Karpas-422 (cell line): ENCODE results near the gene MAN1B1. TPM values are rescaled to one million over a fixed set of nuclear protein-coding genes. Genes with fewer than 3 reads are reported as not detected.

Source experiments
- DNase-seq: peaks from one replicate; pipeline ENCODE4 v3.0.0-alpha.2; 2015
- H2AFZ ChIP-seq: fragments of 200-600 bp; sonication (generic); 2 replicates; pipeline ENCODE4 v1.6.1; 2014; ENCODE audit warnings: antibody characterized with exemption, low read length, mixed read lengths
- H3K27ac ChIP-seq: fragments of 200-600 bp; sonication (generic); 2 replicates; pipeline ENCODE4 v1.5.1; 2014; ENCODE audit warnings: mild to moderate bottlenecking, low read length, moderate library complexity
- H3K27me3 ChIP-seq: fragments of 200-600 bp; sonication (generic); 2 replicates; pipeline ENCODE4 v1.6.1; 2014; ENCODE audit warnings: low read length, mixed read lengths
- H3K36me3 ChIP-seq: fragments of 200-600 bp; sonication (generic); 2 replicates; pipeline ENCODE4 v1.6.1; 2014; ENCODE audit warnings: low read length, mixed read lengths; ENCODE audit not compliant: insufficient read depth
- H3K4me1 ChIP-seq: fragments of 200-600 bp; sonication (generic); 2 replicates; pipeline ENCODE4 v1.6.1; 2014; ENCODE audit warnings: mild to moderate bottlenecking, low read length, mixed read lengths
- H3K4me2 ChIP-seq: fragments of 200-600 bp; sonication (generic); 2 replicates; pipeline ENCODE4 v1.6.1; 2014; ENCODE audit warnings: low read length, low read depth, mild to moderate bottlenecking; ENCODE audit not compliant: poor library complexity, severe bottlenecking
- H3K4me3 ChIP-seq: fragments of 200-600 bp; sonication (generic); 2 replicates; pipeline ENCODE4 v1.5.1; 2014; ENCODE audit warnings: mild to moderate bottlenecking, antibody characterized with exemption, low read length, mixed read lengths
- H3K79me2 ChIP-seq: fragments of 200-600 bp; sonication (generic); 2 replicates; pipeline ENCODE4 v1.6.1; 2014; ENCODE audit warnings: mild to moderate bottlenecking, low read length, mixed read lengths
- H3K9ac ChIP-seq: fragments of 200-600 bp; sonication (generic); 2 replicates; pipeline ENCODE4 v1.6.0; 2014; ENCODE audit warnings: low read length
- H3K9me2 ChIP-seq: fragments of 200-600 bp; sonication (generic), shearing (Covaris generic); replicated peaks from 2 replicates; pipeline ENCODE4 v1.6.0; 2014; ENCODE audit warnings: mild to moderate bottlenecking, low read length, moderate library complexity; ENCODE audit not compliant: insufficient read depth
- H3K9me3 ChIP-seq: fragments of 300-700, 200-600 bp; sonication (generic); 2 replicates; pipeline ENCODE4 v1.6.1; 2014; ENCODE audit warnings: low read length, mixed read lengths
- H4K20me1 ChIP-seq: fragments of 200-600 bp; sonication (generic); 2 replicates; pipeline ENCODE4 v1.6.1; 2014; ENCODE audit warnings: mild to moderate bottlenecking, antibody characterized with exemption, low read length, low read depth; ENCODE audit not compliant: insufficient read depth
- total RNA-seq: library from RNA; depleted of rRNA; stranded (reverse); fragments of >200 nt; shearing (Covaris generic); gene quantifications from 2 replicates; pipeline ENCODE4 v1.2.3, GENCODE V29; 2014; ENCODE audit warnings: low replicate concordance

MAN1B1 gene
- total RNA-seq, 1 experiment from 2014 or later: 28.9 TPM

- Histone ChIP-seq H3K9me3 (no peaks in the 10 kb centered on the region), H3K27ac (no peak overlapping the region), H3K27me3 (no peaks in the 10 kb centered on the region), H3K36me3 (no peaks in the 10 kb centered on the region), H3K4me3 (no peak overlapping the region), H3K4me2 (no peak overlapping the region), H3K79me2 (no peaks in the 10 kb centered on the region), H3K9ac (no peak overlapping the region), H4K20me1 (0 out of 2 replicates have a peak, but pooled peaks cover 3% of the 10 kb centered on the region), H3K9me2 (no peaks in the 10 kb centered on the region), H2AFZ (no peak overlapping the region), H3K4me1 (no peaks in the 10 kb centered on the region)
- DNase-seq: peak; percentile 87
These were observed 37.0 kb upstream of the MAN1B1 start for GRCh38 chr9:137049544-137050449.

DNA sequence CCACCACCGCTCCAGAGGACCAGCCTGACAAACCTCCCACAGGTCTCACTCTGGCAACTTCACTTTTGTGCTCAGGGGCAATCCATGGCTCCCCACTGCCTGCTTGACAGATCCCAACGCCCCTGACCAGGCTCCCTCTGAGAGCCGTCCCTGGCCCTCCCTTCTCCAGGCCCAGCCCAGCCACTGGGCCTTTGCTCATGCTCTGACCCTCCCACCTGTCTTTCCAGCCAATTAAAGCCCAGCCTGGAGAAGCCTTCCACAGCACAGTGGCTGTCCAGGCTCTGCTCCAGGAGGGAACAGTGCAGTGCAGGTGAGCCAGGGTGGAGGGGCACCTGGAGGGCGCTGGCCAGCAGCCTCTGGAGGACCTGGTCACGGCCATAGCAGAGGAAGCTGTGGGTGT is 36.2 kb upstream of the MAN1B1 start:
- no peaks in the 10 kb centered on the region for H3K9me3 ChIP-seq
- no peak overlapping the region for H3K4me2 ChIP-seq
- H3K9me2 ChIP-seq: no peaks in the 10 kb centered on the region
- H2AFZ ChIP-seq: no peak overlapping the region
- no peak overlapping the region for H3K27ac ChIP-seq
- DNase-seq: no peak
- no peaks in the 10 kb centered on the region for H3K36me3 ChIP-seq
- 0 out of 2 replicates have a peak, but pooled peaks cover 3% of the 10 kb centered on the region for H4K20me1 ChIP-seq
- H3K4me1 ChIP-seq: no peaks in the 10 kb centered on the region
- no peak overlapping the region for H3K9ac ChIP-seq
- H3K79me2 ChIP-seq: no peaks in the 10 kb centered on the region
- H3K4me3 ChIP-seq: no peak overlapping the region
- H3K27me3 ChIP-seq: no peaks in the 10 kb centered on the region

GRCh38 chr9:137051145-137051724 is 35.5 kb upstream of the MAN1B1 start:
- Histone ChIP-seq H3K9me2 (no peaks in the 10 kb centered on the region), H3K27ac (no peak overlapping the region), H3K4me1 (no peaks in the 10 kb centered on the region), H4K20me1 (0 out of 2 replicates have a peak, but pooled peaks cover 3% of the 10 kb centered on the region), H3K9me3 (no peaks in the 10 kb centered on the region), H3K79me2 (no peaks in the 10 kb centered on the region), H3K9ac (no peak overlapping the region), H3K27me3 (no peaks in the 10 kb centered on the region), H3K36me3 (no peaks in the 10 kb centered on the region), H2AFZ (no peak overlapping the region), H3K4me2 (no peak overlapping the region), H3K4me3 (no peak overlapping the region)
- DNase-seq: no peak

GRCh38 chr9:137052293-137052692 is 34.5 kb upstream of the MAN1B1 start:
- Histone ChIP-seq H3K9ac (no peak overlapping the region), H3K4me1 (no peaks in the 10 kb centered on the region), H3K4me3 (no peak overlapping the region), H3K36me3 (no peaks in the 10 kb centered on the region), H3K4me2 (no peak overlapping the region), H2AFZ (no peak overlapping the region), H3K27ac (no peak overlapping the region), H3K9me2 (no peaks in the 10 kb centered on the region), H3K27me3 (no peaks in the 10 kb centered on the region), H3K79me2 (no peaks in the 10 kb centered on the region), H3K9me3 (no peaks in the 10 kb centered on the region), H4K20me1 (0 out of 2 replicates have a peak, but pooled peaks cover 3% of the 10 kb centered on the region)
- no peak for DNase-seq

DNA sequence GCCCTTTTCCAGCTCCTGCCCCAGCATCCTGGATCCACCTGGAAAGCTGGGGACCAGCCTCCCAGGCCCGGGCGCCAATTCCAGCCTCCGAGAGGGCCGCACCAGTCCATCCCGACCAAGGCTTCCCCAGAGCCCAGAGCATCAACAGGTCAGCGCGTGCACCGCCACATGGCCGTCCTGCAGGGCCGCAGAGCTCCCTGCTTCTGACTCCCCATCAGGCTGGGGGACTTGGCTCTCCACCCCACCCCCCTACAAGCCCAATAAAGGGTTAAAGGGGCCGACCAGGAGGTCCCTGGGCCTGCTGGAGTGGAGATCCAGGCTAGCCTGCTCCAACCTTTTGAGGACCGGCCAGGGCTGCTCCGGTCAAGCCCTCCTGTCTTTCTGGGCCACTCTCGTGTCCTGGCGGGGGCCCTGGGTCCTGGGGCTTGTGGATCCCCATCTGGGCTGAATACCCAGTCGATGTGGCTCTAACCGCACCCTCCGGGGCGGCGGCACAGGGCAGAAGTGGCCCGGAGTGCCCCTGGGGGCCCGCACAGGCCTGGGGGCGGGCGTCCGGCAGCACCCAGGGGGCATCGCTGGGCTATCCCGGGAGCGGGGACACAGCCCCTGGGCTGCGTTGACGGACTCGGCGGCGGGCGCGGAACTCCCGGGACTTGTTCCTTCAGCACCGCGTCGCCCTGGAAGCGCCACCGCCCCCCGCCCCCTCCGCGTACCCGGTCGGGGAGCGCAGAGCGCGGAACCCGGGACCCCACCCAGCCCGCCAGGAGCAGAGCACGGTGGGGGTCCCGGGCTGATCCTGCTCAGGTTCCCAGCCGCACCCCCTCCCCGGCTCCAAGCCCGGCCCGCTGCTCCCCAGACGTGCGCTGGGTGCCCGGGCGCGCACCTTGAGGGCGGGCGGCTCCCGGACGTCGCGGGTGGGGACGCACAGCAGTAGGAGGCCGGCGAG is 33.5 kb upstream of the MAN1B1 start:
- Histone ChIP-seq H3K4me2 (no peak overlapping the region), H3K9me2 (no peaks in the 10 kb centered on the region), H3K27ac (no peak overlapping the region), H2AFZ (no peak overlapping the region), H3K79me2 (no peaks in the 10 kb centered on the region), H3K4me3 (no peak overlapping the region), H3K9ac (no peak overlapping the region), H3K4me1 (no peaks in the 10 kb centered on the region), H3K9me3 (no peaks in the 10 kb centered on the region), H3K27me3 (no peaks in the 10 kb centered on the region), H3K36me3 (no peaks in the 10 kb centered on the region), H4K20me1 (0 out of 2 replicates have a peak, but pooled peaks cover 3% of the 10 kb centered on the region)
- no peak for DNase-seq

DNA sequence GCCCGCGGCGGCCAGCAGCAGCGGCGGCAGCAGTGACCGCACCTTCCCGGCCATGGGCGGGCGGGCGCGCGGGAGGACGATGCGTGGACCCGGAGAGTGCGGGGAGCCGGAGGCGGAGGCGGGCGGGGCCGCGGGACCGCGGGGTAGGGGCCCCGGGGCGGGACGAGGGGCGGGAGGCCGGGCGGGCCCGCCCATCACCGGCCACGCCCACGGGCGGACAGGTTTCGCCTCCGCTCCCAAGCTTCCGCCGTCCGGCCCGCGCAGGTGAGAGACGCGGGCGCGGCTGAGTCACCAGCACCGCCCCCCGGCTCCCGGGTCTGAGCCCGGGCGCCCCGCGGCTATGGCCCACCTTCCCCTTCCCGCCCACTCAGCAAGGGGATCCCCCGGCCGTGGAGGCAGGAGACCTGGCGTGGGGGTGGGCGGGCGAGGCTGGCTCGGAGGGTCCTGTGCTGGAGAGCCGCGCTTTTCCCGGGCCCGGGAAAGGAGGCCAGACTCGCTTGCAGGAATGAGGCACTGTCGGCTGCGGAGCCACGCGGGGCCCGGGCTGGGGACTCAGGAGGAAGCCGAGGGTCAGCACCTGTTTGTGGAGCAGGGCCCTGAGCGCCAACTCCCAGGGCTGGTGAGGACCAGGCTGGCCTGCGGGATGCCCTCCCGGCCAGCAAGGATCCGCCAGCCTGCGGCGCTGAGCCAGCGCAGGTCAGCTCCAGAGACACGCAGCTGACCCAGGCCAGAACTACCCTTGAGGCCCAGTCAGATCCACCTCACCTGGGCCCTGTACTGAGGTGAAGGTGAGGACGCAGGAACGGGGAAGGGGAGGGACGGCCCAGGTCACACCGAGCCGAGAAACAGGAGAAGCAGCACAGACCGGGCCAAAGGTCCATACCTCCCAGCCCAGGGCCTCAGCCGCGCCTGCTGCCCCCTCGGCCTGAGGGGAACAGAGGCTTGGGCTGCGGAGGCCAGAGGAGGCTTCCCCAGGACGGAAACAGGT is 32.5 kb upstream of the MAN1B1 start, which contains the start of gene ENTPD2:
Gene ENTPD2 (minus strand): TSS at position 118 of the 988 bp plus-strand sequence. CDS start 64 bp downstream, at position 54.
- Histone ChIP-seq H3K79me2 (no peaks in the 10 kb centered on the region), H3K4me3 (no peak within 1 kb of the TSS), H3K27me3 (no peaks in the 10 kb centered on the region), H3K27ac (no peak within 1 kb of the TSS), H3K4me1 (no peaks in the 10 kb centered on the region), H3K9ac (no peak within 1 kb of the TSS), H3K9me2 (no peaks in the 10 kb centered on the region), H4K20me1 (0 out of 2 replicates have a peak, but pooled peaks cover 3% of the 10 kb centered on the region), H3K36me3 (no peaks in the 10 kb centered on the region), H2AFZ (no peak within 1 kb of the TSS), H3K9me3 (no peaks in the 10 kb centered on the region), H3K4me2 (no peak within 1 kb of the TSS)
- no peak for DNase-seq

GRCh38 chr9:137054932-137055384 is 31.8 kb upstream of the MAN1B1 start:
- no peak overlapping the region for H3K9ac ChIP-seq
- no peaks in the 10 kb centered on the region for H3K36me3 ChIP-seq
- H3K9me3 ChIP-seq: no peaks in the 10 kb centered on the region
- no peaks in the 10 kb centered on the region for H3K4me1 ChIP-seq
- H3K4me3 ChIP-seq: no peak overlapping the region
- H3K27ac ChIP-seq: no peak overlapping the region
- 0 out of 2 replicates have a peak, but pooled peaks cover 3% of the 10 kb centered on the region for H4K20me1 ChIP-seq
- H3K4me2 ChIP-seq: no peak overlapping the region
- DNase-seq: no peak
- no peaks in the 10 kb centered on the region for H3K79me2 ChIP-seq
- H3K27me3 ChIP-seq: no peaks in the 10 kb centered on the region
- no peaks in the 10 kb centered on the region for H3K9me2 ChIP-seq
- H2AFZ ChIP-seq: no peak overlapping the region
